Germinal center (tissue), 1 donor: ENCODE measurements around the gene NPR3.

Experiments
- DNase-seq: peaks from one replicate; pipeline ENCODE4 v3.0.0; 2012; ENCODE audit warnings: mixed read lengths, low spot score

Gene NPR3

GRCh38 chr5:32711681-32712480 lies 760 bp downstream of the NPR3 start:
- DNase-seq, result no peak

- no peak for DNase-seq
These were observed 1.6 kb downstream of the NPR3 start for GRCh38 chr5:32712481-32713360.

GRCh38 chr5:32713361-32713769 lies 2.2 kb downstream of the NPR3 start:
- DNase-seq, result no peak

GRCh38 chr5:32713770-32714381 lies 2.8 kb downstream of the NPR3 start:
- DNase-seq, result no peak

GRCh38 chr5:32714836-32715235 lies 3.7 kb downstream of the NPR3 start:
- DNase-seq, result no peak

- DNase-seq, result no peak
These were observed 9.2 kb downstream of the NPR3 start for GRCh38 chr5:32720300-32720699.

- DNase-seq, result no peak
These were observed 10.5 kb downstream of the NPR3 start for GRCh38 chr5:32721626-32722025.

GRCh38 chr5:32722957-32723356 lies 11.8 kb downstream of the NPR3 start:
- DNase-seq, result no peak

GRCh38 chr5:32724526-32724925 lies 13.4 kb downstream of the NPR3 start:
- no peak for DNase-seq

- DNase-seq, result no peak
These were observed 15.0 kb downstream of the NPR3 start for GRCh38 chr5:32726086-32726557.

- no peak for DNase-seq
These were observed 18.5 kb downstream of the NPR3 start for GRCh38 chr5:32729651-32730050.

- no peak for DNase-seq
These were observed 22.6 kb downstream of the NPR3 start for GRCh38 chr5:32733590-32734340.

- no peak for DNase-seq
These were observed 23.8 kb downstream of the NPR3 start for GRCh38 chr5:32734827-32735378.

- no peak for DNase-seq
These were observed 24.4 kb downstream of the NPR3 start for GRCh38 chr5:32735512-32735911.

GRCh38 chr5:32736842-32737241 lies 25.7 kb downstream of the NPR3 start:
- no peak for DNase-seq

GRCh38 chr5:32740651-32741050 lies 29.5 kb downstream of the NPR3 start:
- DNase-seq, result no peak

- no peak for DNase-seq
These were observed 34.2 kb downstream of the NPR3 start for GRCh38 chr5:32745317-32745716.

- DNase-seq, result no peak
These were observed 41.3 kb downstream of the NPR3 start for GRCh38 chr5:32752411-32752810.

GRCh38 chr5:32753051-32753450 lies 41.9 kb downstream of the NPR3 start:
- no peak for DNase-seq

GRCh38 chr5:32753765-32754164 lies 42.6 kb downstream of the NPR3 start:
- no peak for DNase-seq

GRCh38 chr5:32754284-32754683 lies 43.2 kb downstream of the NPR3 start:
- no peak for DNase-seq

- no peak for DNase-seq
These were observed 49.0 kb downstream of the NPR3 start for GRCh38 chr5:32760091-32760509.
